HL-60 (cell line): ENCODE results near the gene LARGE2.

Experiments used
- GABPA ChIP-seq: IDR thresholded peaks from 2 replicates; pipeline ENCODE4 v1.6.1; 2012; ENCODE audit warnings: low read depth
- POLR2AphosphoS5 ChIP-seq: IDR thresholded peaks from 2 replicates; pipeline ENCODE4 v1.6.1; 2012; ENCODE audit warnings: low read depth
- SPI1 ChIP-seq: IDR thresholded peaks from 2 replicates; pipeline ENCODE4 v1.6.1; 2012; ENCODE audit warnings: low read depth, mild to moderate bottlenecking, borderline replicate concordance
- TF ChIP-seq, protein P1 (sequence below): IDR thresholded peaks from one replicate; pipeline ENCODE4 v1.5.1; 2011; ENCODE audit warnings: low read length, control low read depth, inconsistent platforms; ENCODE audit not compliant: insufficient read depth

DNA sequence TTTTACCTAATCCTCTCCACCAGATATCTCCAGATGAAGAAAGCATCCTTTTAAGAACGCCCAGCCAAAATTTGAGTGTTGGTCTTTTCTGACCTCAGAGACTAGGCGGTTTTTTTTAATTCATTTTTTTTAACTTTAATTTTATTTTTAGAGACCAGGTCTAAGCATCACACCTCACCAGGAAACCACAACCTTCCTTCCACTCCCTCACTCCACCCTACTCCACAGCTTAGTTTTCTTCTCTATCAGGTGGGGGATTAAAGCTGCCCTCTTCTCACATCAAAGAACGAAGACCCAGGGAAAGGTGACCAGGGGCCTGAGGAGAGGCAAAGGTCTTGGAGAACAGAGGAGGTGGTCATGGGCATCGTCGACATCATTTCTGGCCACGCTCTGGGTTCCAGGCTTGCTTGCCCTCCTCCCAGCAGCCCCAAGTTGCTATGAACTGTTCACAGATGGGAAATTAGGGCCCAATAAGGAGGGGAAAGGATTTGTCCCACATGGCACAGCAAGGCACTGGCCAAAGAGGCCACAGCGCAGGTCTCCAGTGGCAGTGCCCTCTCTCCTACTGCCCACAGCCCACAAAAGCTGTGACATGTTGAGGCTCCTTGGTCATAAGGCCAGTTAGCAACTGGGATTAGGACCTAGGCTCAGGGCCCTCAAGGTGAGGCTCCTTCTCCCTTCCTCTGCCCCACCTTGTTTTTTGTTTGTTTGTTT is 3.3 kb upstream of the LARGE2 start:
- TF ChIP-seq, protein P1, sequence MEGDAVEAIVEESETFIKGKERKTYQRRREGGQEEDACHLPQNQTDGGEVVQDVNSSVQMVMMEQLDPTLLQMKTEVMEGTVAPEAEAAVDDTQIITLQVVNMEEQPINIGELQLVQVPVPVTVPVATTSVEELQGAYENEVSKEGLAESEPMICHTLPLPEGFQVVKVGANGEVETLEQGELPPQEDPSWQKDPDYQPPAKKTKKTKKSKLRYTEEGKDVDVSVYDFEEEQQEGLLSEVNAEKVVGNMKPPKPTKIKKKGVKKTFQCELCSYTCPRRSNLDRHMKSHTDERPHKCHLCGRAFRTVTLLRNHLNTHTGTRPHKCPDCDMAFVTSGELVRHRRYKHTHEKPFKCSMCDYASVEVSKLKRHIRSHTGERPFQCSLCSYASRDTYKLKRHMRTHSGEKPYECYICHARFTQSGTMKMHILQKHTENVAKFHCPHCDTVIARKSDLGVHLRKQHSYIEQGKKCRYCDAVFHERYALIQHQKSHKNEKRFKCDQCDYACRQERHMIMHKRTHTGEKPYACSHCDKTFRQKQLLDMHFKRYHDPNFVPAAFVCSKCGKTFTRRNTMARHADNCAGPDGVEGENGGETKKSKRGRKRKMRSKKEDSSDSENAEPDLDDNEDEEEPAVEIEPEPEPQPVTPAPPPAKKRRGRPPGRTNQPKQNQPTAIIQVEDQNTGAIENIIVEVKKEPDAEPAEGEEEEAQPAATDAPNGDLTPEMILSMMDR, result no peak
- no peak for TF ChIP-seq POLR2AphosphoS5
- no peak for TF ChIP-seq GABPA
- TF ChIP-seq SPI1, result no peak
